OCI-LY3 (cell line): ENCODE measurements around the gene WWOX.

Experiments used
- H2AFZ ChIP-seq: fragments of 200-600, 300-600 bp; shearing (Covaris generic); 2 replicates; pipeline ENCODE4 v1.6.0; 2014; ENCODE audit warnings: antibody characterized with exemption, low read depth, low read length
- H3K27ac ChIP-seq: fragments of 200-600, 300-600 bp; sonication (generic); 2 replicates; pipeline ENCODE4 v1.5.1; 2014; ENCODE audit warnings: mild to moderate bottlenecking, low read length, moderate library complexity, mixed read lengths
- H3K27me3 ChIP-seq: fragments of 200-600, 300-600 bp; sonication (generic); 2 replicates; pipeline ENCODE4 v1.6.1; 2014; ENCODE audit warnings: low read depth, low read length, mixed read lengths
- H3K36me3 ChIP-seq: fragments of 200-600, 300-600 bp; sonication (generic); replicated peaks from 2 replicates; pipeline ENCODE3; 2014; ENCODE audit warnings: low read depth, low read length, mixed read lengths
- H3K4me1 ChIP-seq: fragments of 300-600, 200-600 bp; sonication (generic); 2 replicates; pipeline ENCODE4 v1.6.1; 2014; ENCODE audit warnings: low read length, mixed read lengths
- H3K4me2 ChIP-seq: fragments of 200-600, 300-600 bp; sonication (generic); 2 replicates; pipeline ENCODE4 v1.6.1; 2014; ENCODE audit warnings: low read length, mixed read lengths
- H3K4me3 ChIP-seq: fragments of 300-600, 200-600 bp; sonication (generic); 2 replicates; pipeline ENCODE4 v1.5.1; 2014; ENCODE audit warnings: antibody characterized with exemption, mild to moderate bottlenecking, low read length, moderate library complexity
- H3K79me2 ChIP-seq: fragments of 300-600, 200-600 bp; shearing (Covaris generic); 2 replicates; pipeline ENCODE4 v1.6.1; 2014; ENCODE audit warnings: mild to moderate bottlenecking, low read length, mixed read lengths
- H3K9ac ChIP-seq: fragments of 300-600, 200-600 bp; shearing (Covaris generic); 2 replicates; pipeline ENCODE4 v1.6.0; 2014; ENCODE audit warnings: mild to moderate bottlenecking, low read length, moderate library complexity
- H3K9me3 ChIP-seq: fragments of 200-600, 300-600 bp; shearing (Covaris generic); 2 replicates; pipeline ENCODE4 v1.6.1; 2014; ENCODE audit warnings: low read length, mixed read lengths; ENCODE audit not compliant: insufficient read depth
- H4K20me1 ChIP-seq: fragments of 200-600, 300-600 bp; sonication (generic); 2 replicates; pipeline ENCODE4 v1.6.1; 2016; ENCODE audit warnings: low read length, mixed read lengths; ENCODE audit not compliant: insufficient read depth
- EZH2phosphoT487 ChIP-seq: fragments of 200-600 bp; shearing (Covaris generic); IDR thresholded peaks from 2 replicates; pipeline ENCODE4 v1.6.1; 2018; ENCODE audit warnings: antibody characterized with exemption, mixed run types, low read depth
- TF ChIP-seq, protein P1 (sequence below): fragments of 200-600, 300-600 bp; sonication (generic); IDR thresholded peaks from 2 replicates; pipeline ENCODE4 v1.5.1; 2014; ENCODE audit warnings: antibody characterized with exemption, low read length, low read depth

Gene WWOX

DNA sequence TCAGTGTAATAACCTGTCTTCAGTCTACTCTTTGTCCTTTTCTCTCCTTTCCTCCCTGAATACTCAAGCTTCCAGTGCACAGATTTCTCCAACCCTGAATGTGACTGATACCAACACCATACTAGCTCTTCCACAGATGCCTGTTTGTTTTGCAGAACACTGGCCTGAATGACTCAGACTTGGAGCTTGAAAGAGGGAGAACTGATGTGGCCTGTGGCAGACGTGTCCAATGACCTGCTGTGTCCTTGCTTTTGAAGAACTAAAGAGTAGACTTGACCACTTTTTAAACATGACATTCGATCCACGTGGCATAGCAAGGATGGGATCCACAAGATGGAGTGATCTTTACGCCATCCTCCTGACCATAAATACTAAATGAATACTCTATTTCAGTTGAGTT is 361.0 kb downstream of the WWOX start:
- Histone ChIP-seq H4K20me1 (no peaks in the 10 kb centered on the region), H3K9me3 (no peaks in the 10 kb centered on the region), H3K27ac (no peak overlapping the region), H3K4me2 (no peak overlapping the region), H3K4me3 (no peak overlapping the region), H3K27me3 (no peaks in the 10 kb centered on the region), H2AFZ (no peak overlapping the region), H3K79me2 (no peaks in the 10 kb centered on the region), H3K4me1 (no peaks in the 10 kb centered on the region), H3K36me3 (no peaks in the 10 kb centered on the region), H3K9ac (no peak overlapping the region)
- TF ChIP-seq EZH2phosphoT487 = no peak
- TF ChIP-seq, protein P1, sequence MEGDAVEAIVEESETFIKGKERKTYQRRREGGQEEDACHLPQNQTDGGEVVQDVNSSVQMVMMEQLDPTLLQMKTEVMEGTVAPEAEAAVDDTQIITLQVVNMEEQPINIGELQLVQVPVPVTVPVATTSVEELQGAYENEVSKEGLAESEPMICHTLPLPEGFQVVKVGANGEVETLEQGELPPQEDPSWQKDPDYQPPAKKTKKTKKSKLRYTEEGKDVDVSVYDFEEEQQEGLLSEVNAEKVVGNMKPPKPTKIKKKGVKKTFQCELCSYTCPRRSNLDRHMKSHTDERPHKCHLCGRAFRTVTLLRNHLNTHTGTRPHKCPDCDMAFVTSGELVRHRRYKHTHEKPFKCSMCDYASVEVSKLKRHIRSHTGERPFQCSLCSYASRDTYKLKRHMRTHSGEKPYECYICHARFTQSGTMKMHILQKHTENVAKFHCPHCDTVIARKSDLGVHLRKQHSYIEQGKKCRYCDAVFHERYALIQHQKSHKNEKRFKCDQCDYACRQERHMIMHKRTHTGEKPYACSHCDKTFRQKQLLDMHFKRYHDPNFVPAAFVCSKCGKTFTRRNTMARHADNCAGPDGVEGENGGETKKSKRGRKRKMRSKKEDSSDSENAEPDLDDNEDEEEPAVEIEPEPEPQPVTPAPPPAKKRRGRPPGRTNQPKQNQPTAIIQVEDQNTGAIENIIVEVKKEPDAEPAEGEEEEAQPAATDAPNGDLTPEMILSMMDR = no peak

DNA sequence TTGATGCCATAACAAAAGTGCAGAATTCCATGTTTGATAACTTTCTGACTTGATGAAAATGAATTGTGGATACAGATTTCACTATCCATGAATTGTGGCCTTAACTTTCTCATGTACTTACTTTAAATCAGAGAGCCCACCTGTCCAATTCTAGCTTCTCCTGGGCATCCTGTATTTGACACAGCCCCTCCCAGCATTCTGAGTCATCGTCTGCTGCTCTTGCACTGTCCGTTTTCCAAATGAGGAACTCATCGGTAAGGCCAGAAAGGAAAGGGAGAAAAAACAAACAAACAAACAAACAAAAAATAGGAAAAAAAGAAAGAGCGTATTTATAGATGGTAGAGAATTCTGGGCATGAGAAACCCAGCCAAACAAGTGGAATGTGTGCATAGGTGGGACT is 361.6 kb downstream of the WWOX start:
- H3K4me2 ChIP-seq = no peak overlapping the region

DNA sequence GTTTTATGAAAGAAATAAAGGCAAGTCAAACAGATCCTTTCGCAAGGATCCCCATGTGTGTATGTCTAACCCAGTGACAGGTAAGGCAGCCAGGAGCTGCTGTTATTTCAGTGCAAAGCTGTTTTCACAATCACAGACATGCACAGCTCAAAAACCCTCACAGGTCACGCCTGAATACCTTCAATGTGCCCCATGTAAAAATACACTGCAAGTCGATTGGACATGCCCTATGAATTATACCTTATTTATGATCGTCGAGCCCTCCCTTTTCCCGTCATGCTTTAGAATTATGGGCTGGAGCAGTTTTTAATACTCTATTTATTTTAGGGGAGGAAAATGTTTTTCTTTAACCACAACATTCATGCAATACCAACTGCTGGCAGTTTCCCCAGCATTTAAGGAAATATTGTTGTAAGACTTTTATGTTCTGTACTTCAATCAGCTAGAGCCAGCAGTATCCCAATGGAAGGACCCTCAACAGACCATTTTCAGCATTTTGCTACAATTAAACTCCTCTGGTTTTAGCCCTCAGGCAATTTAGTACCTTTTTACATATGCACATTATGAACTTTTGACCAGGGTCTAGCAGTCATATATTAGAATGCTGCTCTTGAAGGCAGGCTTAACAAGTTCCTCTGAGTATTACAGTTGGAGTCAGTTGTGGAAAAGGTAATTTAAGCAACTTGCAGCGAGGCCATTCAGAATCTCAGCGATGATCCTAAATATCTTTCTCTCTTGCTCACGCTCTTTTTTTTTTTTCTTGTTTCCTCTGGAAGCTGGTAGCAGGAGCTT is 362.2 kb downstream of the WWOX start:
- no peaks in the 10 kb centered on the region for H3K36me3 ChIP-seq
- H2AFZ ChIP-seq = no peak overlapping the region
- H3K4me2 ChIP-seq = no peak overlapping the region
- H3K79me2 ChIP-seq = no peaks in the 10 kb centered on the region
- no peak overlapping the region for H3K4me3 ChIP-seq
- H3K27me3 ChIP-seq = no peaks in the 10 kb centered on the region
- no peaks in the 10 kb centered on the region for H3K9me3 ChIP-seq
- no peak for TF ChIP-seq EZH2phosphoT487
- TF ChIP-seq, protein P1 = no peak
- H3K27ac ChIP-seq = no peak overlapping the region
- H4K20me1 ChIP-seq = no peaks in the 10 kb centered on the region
- no peak overlapping the region for H3K9ac ChIP-seq
- no peaks in the 10 kb centered on the region for H3K4me1 ChIP-seq

More for the DNA sequence above, 361.6 kb downstream of the WWOX start:
- no peak overlapping the region for H3K27ac ChIP-seq
- no peak overlapping the region for H2AFZ ChIP-seq
- H3K4me1 ChIP-seq = no peaks in the 10 kb centered on the region
- H4K20me1 ChIP-seq = no peaks in the 10 kb centered on the region
- H3K4me3 ChIP-seq = no peak overlapping the region
- TF ChIP-seq, protein P1 = no peak
- no peak for TF ChIP-seq EZH2phosphoT487
- H3K9me3 ChIP-seq = no peaks in the 10 kb centered on the region
- H3K9ac ChIP-seq = no peak overlapping the region
- no peaks in the 10 kb centered on the region for H3K79me2 ChIP-seq
- H3K36me3 ChIP-seq = no peaks in the 10 kb centered on the region
- H3K27me3 ChIP-seq = no peaks in the 10 kb centered on the region

DNA sequence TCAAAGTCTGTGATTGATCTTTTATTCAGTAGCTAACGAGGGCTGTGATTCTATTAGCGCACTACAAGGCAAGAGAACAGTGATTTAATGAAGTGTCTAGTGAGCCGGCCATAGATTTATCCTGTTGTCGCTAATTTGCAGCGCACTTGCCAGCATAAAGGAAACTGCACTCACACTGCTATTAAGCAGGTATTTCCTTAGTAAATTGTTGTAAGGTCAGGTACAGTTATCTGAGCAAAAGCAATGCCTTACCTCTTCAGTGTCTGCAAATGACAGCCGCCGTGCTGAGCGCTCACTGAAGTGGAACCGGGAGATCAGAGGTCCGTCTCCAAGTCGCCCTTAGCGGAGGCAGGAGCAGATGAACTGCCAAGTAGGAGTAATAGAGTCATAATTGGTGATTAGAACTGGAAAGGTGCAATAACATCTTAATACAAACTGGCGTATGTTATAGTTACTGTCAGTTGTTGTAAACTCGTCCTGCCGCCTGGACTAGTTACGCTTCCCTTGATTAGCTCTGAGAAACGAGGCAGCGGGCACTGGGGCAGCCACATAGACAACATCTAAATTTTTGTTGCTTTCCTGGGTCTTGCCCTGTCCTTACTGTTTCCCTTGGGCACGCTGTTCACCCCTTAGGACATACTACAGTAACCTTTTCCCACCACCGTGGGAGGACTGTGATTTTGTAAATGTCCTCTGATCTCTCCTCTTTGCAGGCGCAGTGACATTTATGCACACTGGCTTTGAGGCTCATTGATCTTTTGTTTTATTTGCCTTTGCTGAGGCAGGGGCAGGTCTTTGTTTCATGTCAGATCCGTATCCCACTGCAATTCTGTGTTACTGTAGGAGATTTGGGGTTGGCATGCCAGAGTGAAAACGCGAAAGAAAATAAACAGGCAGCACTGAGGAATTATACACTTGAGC is 363.1 kb downstream of the WWOX start:
- Histone ChIP-seq H3K27me3 (no peaks in the 10 kb centered on the region), H3K4me2 (no peak overlapping the region), H3K9ac (no peak overlapping the region), H3K27ac (no peak overlapping the region), H3K4me3 (no peak overlapping the region), H3K9me3 (no peaks in the 10 kb centered on the region), H3K79me2 (no peaks in the 10 kb centered on the region), H4K20me1 (no peaks in the 10 kb centered on the region), H3K36me3 (no peaks in the 10 kb centered on the region), H3K4me1 (no peaks in the 10 kb centered on the region), H2AFZ (no peak overlapping the region)
- TF ChIP-seq, protein P1 = no peak
- TF ChIP-seq EZH2phosphoT487 = no peak
